HG03039 (cell line): ENCODE data around the gene METTL8.

Experiments
- ATAC-seq: cut with Tn5 transposase; IDR thresholded peaks from one replicate; pipeline ENCODE4 v1.9.1; 2021; ENCODE audit warnings: mild to moderate bottlenecking, moderate library complexity; ENCODE audit not compliant: unreplicated experiment

Gene METTL8, protein sequence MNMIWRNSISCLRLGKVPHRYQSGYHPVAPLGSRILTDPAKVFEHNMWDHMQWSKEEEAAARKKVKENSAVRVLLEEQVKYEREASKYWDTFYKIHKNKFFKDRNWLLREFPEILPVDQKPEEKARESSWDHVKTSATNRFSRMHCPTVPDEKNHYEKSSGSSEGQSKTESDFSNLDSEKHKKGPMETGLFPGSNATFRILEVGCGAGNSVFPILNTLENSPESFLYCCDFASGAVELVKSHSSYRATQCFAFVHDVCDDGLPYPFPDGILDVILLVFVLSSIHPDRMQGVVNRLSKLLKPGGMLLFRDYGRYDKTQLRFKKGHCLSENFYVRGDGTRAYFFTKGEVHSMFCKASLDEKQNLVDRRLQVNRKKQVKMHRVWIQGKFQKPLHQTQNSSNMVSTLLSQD

DNA sequence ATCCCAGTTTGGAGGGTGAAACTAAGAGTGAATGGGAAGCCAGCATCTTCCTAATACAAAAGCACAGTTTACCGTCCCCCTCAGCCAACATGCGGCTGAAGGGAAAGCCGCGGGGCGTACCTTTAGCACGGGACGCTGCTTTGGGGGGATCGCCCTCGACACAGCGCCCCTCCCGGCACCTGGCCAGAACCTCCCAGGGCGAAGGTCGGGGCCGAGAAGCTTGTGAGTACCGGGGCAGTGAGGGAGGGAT is at the start of gene METTL8:
TSS of gene METTL8 (minus strand) at position 228 of the 250 bp plus-strand sequence. CDS start 41,805 bp downstream, outside the sequence.
- no peak for ATAC-seq

DNA sequence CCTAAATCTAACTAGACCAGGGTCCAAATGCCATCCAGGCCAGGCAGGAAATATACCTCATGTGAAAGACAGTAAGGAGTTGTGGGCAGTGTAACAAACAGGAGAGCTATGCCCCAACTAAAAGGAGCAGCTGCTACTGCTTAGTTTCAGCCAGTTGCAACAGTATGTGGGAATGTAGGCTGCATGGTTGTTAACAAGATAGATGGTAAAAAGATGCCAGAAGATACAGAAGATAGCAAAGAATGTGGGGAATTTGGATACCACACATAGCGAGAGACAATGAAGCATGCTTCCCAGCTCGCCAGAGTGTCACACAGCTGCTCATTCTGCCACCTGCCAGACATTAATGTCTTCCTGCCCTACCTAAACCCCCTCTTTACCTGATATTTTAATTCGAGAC is 49.1 kb upstream of the METTL8 start:
- no peak for ATAC-seq

DNA sequence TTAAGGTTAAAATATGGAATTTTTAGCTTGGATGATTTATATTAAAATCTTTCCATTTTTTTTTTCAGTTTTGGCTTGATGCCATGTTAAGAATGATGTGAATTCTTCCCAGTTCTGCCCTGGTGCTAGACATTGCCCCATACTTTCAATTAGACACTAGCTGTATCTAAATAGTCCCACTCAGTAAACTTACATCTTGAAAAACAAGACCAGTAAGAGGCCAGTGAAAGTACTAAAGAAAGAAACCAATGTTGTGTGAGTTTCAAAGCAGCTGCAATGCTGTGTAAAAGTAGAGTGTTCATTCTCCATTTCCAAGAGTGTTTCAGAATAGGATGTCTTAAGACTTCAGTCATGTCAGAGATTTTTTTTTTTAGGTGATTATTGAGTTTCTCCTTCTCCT is 48.5 kb upstream of the METTL8 start:
- no peak for ATAC-seq

- no peak for ATAC-seq
These were observed 47.1 kb upstream of the METTL8 start for GRCh38 chr2:171480908-171481307.

DNA sequence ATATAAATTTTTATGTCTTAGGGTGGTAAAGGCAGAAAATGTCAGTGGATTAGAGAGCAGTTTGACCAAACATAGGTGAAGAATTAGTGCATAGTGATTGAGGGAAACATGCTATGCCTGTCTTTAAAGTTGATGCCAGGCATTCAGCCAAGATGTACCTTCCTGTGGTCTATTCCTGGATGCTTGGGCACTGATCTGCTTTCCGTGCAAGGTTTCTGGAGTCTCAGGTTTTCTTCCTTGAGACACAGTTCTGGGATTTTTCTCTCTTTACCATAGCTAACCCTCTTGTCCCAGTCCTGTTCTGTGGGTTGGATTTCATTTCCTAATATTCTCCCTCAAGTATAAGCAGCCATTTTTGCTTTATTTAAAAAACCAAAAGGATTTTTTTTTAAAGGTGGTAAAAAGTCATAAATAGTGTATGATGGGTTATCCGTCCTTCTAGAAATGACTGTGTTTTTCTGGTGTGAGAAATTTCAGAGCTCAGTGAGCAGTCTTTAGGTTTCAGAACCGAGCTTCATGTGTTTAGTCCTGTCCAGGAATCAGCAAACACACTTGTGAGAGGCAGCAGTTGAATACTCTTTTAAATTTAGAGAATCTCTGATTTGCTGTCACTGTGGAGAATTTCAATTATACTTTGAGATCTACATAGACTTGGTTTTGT is 45.5 kb upstream of the METTL8 start:
- ATAC-seq: no peak

DNA sequence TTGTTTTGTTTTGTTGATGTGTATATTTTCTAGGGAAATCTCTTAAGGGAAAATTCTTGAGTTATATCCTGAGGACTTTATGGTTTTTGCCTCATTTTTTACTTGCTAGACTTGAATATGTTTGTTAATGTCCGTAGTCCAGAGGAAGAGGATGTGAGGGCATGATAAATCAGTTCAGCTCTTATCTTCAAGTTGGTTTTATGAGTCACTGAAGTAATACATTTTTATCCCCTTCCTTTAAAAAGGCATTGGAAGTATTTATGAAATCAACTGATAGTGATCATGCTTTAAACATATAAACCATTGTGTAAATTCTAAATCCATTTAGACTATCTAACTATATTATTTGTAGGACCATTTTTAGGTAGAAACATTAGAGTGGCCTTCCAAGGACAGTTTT is 44.6 kb upstream of the METTL8 start:
- ATAC-seq: no peak

- ATAC-seq: no peak
These were observed 42.2 kb upstream of the METTL8 start for GRCh38 chr2:171475979-171476378.

DNA sequence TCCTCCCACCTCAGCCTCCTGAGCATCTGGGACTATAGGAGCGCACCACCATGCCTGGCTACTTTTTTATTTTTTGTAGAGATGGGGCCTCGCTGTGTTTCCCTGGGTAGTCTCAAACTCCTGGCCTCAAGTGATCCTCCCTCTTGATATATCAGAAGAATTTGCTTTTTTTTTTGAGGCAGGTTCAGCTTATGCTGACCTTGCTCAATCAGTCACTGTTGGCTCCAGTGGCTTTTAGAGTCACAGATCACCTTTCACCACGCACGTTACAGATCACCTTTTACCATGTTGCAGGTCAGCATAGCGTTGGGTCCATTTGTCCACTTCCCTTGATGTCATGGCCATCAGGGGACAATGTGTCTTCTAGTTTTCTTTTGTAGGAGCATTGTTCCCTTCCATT is 36.3 kb upstream of the METTL8 start:
- no peak for ATAC-seq

GRCh38 chr2:171469176-171469575 is 35.4 kb upstream of the METTL8 start:
- ATAC-seq: no peak

DNA sequence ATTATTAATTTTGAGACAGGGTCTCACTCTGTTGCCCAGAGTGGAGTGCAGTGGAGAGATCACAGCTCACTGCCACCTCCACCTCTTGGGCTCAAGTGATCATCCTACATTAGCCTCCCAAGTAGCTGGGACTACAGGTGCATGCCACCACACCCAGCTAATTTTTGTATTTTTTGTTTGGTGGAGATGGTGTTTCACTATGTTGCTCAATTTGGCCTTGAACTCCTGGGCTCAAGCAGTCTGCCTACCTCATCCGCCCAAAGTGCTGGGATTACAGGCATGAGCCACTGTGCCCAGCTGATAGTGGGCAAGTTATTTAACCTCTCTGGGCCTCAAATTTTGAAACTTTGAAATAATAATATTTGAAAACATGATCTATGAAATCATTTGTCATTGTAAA is 26.7 kb upstream of the METTL8 start:
- ATAC-seq: no peak

GRCh38 chr2:171459498-171459897 is 25.7 kb upstream of the METTL8 start:
- no peak for ATAC-seq

- no peak for ATAC-seq
These were observed 19.0 kb upstream of the METTL8 start for GRCh38 chr2:171452773-171453172.

DNA sequence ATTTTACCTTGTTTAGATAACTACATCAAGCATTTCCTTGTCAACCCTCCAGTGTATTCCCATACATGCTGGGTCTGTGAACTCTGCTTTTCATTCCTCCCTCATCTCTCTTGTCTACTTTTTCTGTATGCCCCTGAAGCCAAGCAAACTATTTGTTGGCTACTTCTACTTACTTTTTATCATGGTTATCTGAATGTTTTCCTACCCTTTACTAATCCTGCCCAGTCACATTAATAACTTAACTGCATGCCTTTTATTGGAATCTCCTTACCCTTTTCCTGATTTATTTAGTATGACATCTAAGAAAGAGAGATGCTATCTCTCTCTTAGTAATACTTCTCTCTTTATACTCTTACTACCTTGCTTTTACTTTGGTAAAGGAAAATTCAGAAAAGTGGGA is 17.3 kb upstream of the METTL8 start:
- ATAC-seq: no peak

GRCh38 chr2:171447675-171448074 is 13.9 kb upstream of the METTL8 start:
- no peak for ATAC-seq

DNA sequence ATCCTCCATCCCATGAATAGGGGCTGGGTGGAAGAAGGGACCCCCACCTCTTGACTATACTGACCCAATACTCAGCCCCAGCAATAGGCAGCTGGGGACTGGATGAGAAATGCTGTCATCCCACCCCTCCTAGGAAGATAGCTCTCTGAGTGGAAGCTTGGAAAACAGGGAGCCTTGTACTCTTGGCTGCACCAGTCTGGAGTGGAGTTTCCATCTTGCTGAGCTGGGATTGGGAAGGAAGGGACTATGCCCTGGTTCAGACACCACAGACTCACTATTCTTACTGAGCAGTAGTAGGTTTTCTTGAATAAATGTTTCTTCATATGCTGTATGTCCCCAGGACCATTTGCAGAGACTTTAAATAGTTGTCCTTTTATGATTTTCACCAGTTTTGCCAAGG is 7.7 kb upstream of the METTL8 start:
- ATAC-seq: no peak

DNA sequence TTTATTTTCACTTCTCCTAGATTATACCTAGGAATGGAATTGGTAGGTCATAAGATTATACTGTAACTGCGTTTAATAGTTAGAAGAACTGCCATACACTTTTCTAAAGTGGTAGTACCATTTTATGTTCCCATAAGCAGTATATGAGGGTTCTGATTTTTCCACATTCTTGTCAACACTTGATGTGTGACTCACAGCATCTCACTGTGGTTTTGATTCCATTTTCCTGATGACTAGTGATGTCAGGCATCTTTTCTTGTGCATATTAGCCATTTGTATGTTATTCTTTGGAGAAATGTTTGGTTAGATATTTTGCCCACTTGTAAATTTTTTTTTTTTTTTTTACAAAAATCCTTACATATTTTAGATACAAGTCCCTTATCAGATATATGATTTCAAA is 2.5 kb upstream of the METTL8 start:
- ATAC-seq: no peak

GRCh38 chr2:171434013-171434989 is 511 bp upstream of the METTL8 start, which contains the start of gene DCAF17:
TSS of gene DCAF17 (plus strand) at chr2:171434226. CDS start at chr2:171434578, 352 bp downstream.
- ATAC-seq: peak; percentile 91

DNA sequence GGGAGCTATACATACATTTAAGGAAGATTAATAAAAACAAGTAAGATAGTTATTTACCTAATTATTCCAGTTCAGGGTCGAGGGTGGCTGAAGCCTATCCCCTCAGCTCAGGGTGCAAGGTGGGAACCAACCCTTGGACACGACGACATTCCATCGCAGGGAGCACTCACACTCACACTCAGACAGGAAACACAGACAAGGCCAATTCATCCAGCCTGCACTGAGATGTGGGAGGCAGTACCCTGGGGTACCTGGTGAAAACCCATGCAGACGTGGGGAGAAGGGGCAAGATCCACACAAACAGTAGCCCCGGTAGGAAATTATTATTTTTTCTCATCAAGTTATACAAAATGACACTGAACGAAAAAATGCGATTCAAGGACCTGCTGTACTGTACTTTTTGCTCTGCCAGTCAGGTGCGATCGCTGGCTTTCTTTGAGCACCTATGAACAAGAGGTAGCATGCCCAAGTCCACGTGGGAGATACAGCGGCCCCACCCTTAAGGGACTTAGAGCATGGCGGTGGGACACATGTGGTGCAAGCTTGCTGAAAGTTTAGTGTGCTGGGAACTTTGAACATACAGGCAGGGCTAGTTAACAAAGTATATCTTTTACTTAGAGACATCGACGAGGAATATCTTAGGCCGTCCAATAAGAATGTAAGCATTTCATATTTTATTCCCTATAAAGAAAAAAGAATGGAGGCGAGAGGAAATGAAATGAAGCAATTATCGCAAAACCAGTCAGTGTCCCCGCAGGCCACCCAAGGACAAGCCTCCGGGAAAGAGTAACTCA is 624 bp downstream of the METTL8 start:
- no peak for ATAC-seq

- ATAC-seq: no peak
These were observed 1.4 kb downstream of the METTL8 start for GRCh38 chr2:171432206-171432968.

DNA sequence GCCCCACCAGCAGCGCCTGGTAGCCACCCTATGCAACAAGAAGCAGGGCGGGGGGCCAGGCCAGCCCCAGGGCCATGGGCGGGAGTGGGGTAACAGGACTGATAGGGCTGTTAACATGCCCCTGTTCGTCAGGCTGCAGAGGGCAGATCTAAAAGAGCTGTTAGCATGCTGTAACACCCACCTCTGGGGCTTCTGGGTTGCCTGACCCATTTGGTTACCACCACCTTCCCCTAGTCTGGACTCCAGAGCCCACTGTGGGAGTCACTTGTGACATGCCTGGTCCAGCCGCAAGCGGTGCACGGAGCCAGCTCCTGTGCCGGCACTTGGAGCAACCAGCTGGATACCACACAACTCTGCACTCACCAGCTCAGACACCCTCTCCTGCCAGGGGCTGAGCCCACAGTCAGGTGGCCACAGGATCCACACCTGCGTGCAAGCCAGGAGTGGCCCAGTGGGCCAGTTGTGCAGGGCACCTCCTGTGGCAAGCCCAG is 2.1 kb downstream of the METTL8 start:
- no peak for ATAC-seq
